Subcutaneous abdominal adipose tissue (tissue), 5 donors: Measurements from ENCODE around the gene NHLRC4.

Experiments
- H3K27ac ChIP-seq: one replicate; pipeline ENCODE4 v1.7.0; 2013; ENCODE audit warnings: low read depth, mild to moderate bottlenecking, inconsistent platforms, low read length, moderate library complexity
- H3K27me3 ChIP-seq, 5 donors: one replicate each; pipeline ENCODE4 v1.7.0; 2013; ENCODE audit warnings: low read length in 5 of 5, inconsistent platforms in 1 of 5; ENCODE audit not compliant: control insufficient read depth in 5 of 5, insufficient read depth in 4 of 5
- H3K36me3 ChIP-seq, 5 donors: one replicate each; pipeline ENCODE4 v1.7.0; 2013; ENCODE audit warnings: low read length in 5 of 5; ENCODE audit not compliant: control insufficient read depth in 5 of 5, insufficient read depth in 5 of 5
- H3K4me1 ChIP-seq, 5 donors: one replicate each; pipeline ENCODE4 v1.7.0; 2013; ENCODE audit warnings: low read length in 5 of 5, mild to moderate bottlenecking in 3 of 5, moderate library complexity in 1 of 5; ENCODE audit not compliant: control insufficient read depth in 5 of 5, insufficient read depth in 5 of 5
- H3K4me3 ChIP-seq, 5 donors: one replicate each; pipeline ENCODE4 v1.7.0; 2013; ENCODE audit warnings: low read length in 5 of 5, low read depth in 1 of 5
- H3K9ac ChIP-seq, 5 donors: one replicate each; pipeline ENCODE4 v1.7.0; 2013; ENCODE audit warnings: low read length in 5 of 5, mild to moderate bottlenecking in 4 of 5, moderate library complexity in 3 of 5
- H3K9me3 ChIP-seq, 5 donors: one replicate each; pipeline ENCODE4 v1.7.0; 2013; ENCODE audit warnings: low read length in 5 of 5; ENCODE audit not compliant: control insufficient read depth in 5 of 5
- donor health status: healthy.
- donor health status: healthy.
- donor health status: healthy.
- donor health status: healthy.
- donor health status: healthy.

Gene NHLRC4

DNA sequence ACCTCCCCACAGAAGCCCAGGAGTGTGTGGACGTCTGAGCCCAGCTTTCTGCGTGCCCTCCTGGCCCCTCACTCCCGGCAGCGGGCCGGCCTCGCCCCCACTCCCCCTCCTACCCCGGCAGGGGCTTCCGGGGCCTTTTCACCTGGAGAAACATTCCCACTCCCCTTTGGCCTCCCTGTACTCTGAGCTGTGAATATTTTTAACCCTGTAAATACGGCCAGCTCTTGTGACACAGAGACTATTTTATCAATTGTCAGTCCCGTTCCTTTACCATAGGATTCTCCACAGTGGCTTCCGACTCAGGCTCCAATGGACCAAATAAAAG is 12.5 kb upstream of the NHLRC4 start:
- Histone ChIP-seq H3K27me3 (peaks cover 8 to 19% (median 11%) of the 10 kb centered on the region in 5 donors), H3K4me3 (no peak overlapping the region), H3K36me3 (peaks cover 0 to 27% (median 22%) of the 10 kb centered on the region in 5 donors), H3K4me1 (peaks cover 0 to 8% (median 0%) of the 10 kb centered on the region in 5 donors), H3K9me3 (no peaks in the 10 kb centered on the region), H3K27ac (no peak overlapping the region), H3K9ac (no peak overlapping the region)

DNA sequence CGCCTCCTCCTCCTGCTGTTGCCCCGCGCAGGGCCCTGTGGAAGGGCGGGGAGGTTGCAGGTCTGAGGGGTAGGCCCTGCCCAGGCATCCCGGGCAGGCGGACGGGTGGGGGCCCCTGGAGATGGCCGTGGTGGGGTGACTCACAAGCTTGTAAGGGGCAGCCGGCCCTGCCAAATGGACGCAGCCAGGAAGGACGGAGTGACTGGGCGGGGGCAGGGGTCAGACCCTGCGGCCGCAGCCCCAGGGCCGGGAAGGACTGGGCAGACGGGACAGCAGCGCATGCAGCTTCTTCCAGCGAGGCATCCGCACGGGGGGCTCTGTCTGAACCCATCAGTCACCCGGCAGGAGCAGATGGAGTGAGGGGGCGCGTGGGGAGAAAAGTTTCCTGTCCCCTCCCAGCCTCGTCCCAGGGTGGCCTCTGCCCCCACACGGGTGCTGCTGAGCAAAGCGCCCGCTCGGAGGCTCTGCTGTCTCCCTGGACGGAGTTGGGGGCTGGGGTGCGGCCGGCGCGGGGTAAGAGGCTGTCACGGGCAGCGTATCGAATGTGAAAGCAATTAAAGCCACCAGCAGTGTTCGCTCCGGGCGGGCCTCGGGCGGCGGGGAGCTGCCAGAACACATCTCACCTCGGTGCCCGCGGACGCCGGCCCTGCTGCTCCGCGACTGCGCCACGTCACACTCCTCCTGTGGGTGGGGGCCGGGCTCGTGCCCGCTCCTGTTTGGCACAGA is 12.0 kb upstream of the NHLRC4 start:
- Histone ChIP-seq H3K27me3 (peaks cover 13 to 24% (median 17%) of the 10 kb centered on the region in 5 donors), H3K4me3 (peak overlapping the region in 2 of 5 donors; percentile 4 to 40), H3K36me3 (peaks cover 0 to 23% (median 19%) of the 10 kb centered on the region in 5 donors), H3K4me1 (peaks cover 0 to 13% (median 3%) of the 10 kb centered on the region in 5 donors), H3K9me3 (no peaks in the 10 kb centered on the region), H3K9ac (no peak overlapping the region), H3K27ac (no peak overlapping the region)

DNA sequence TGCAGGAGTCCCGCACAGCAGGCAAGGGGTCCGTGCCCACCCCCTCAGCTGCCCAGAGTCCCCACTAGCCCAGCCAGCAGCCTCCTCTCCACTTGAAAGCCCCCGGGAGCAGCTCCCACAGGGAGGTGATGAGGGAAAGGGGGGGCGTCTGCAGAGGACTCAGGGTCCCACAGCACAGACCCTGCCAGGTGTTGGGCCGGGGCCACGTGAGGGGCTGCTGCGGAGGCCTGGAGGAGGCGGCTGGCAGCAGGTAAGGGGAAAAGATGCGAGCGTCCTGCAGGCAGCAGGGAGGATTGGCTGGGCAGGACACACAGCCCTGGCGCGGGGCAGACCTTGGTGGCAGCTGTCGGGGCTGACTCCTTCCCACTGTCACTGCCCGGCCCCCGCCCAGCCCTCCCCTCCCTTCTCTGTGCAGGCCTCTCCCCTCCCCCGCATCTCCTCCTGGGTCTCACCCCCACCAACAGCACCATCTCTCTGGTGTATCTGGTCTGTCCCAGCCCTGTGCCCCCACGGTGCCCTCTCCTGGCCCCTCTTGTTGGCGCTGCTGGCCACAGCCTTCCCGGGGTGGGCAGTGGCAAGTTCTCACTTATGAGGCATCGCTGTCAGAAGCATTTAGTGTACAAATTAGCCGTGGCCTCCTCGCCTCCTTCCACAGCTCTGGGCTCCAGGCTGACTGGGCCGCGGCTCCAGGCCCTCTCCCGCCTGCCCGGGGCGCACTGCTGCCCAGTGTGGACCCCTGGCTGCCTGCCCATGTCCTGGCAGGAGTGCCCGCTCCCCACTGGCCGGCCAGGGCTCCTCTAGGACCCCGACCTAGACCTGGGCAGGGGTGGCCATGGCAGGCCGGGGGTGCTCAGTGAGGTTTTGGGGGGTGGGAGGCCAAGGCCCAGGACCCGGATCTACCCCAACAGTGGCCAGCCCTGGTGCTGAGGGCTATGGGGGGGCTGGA is 11.0 kb upstream of the NHLRC4 start:
- Histone ChIP-seq H3K36me3 (peaks cover 0 to 19% (median 17%) of the 10 kb centered on the region in 5 donors), H3K27me3 (peaks cover 13 to 26% (median 18%) of the 10 kb centered on the region in 5 donors), H3K9me3 (no peaks in the 10 kb centered on the region), H3K9ac (no peak overlapping the region), H3K4me1 (peaks cover 0 to 13% (median 3%) of the 10 kb centered on the region in 5 donors), H3K4me3 (no peak overlapping the region), H3K27ac (no peak overlapping the region)

DNA sequence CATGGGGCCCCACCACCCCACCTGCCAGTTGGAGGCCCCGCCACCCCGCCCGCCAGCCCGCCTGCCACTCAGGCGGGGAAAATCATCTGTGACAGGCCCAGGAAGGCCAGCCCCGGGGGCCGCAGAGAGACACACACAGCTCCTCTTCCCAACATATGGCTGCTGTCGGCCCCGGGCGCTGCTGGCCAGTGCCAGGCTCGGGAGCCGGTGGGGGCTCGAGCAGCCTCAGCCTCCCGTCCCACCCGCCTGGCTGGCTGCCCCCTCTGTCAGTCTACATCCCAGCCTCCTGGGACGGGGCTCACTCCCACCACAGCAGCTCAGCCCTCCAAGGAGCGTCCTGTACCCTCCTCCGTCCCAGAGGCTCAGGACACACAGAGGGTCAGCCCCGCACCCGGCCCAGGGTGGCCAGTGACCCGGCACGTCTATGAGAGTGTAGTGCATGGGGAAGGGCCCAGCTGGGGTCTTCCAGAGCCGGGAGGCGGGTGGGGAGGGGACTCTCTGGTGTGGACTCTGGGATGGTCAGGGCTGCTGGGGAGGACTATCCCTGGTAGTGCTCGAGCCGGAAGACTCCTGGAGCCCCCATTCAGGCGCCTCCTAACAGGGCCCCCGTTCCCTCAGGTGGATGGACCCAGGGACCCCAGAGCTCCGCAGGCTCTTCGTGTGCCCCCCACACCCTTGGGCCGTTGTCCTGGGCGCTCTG is 10.2 kb upstream of the NHLRC4 start:
- peaks cover 20 to 34% (median 26%) of the 10 kb centered on the region in 5 donors for H3K27me3 ChIP-seq
- peaks cover 0 to 13% (median 12%) of the 10 kb centered on the region in 5 donors for H3K36me3 ChIP-seq
- H3K9me3 ChIP-seq: no peaks in the 10 kb centered on the region
- no peak overlapping the region for H3K27ac ChIP-seq
- no peak overlapping the region for H3K9ac ChIP-seq
- no peak overlapping the region for H3K4me3 ChIP-seq
- peaks cover 0 to 13% (median 3%) of the 10 kb centered on the region in 5 donors for H3K4me1 ChIP-seq

DNA sequence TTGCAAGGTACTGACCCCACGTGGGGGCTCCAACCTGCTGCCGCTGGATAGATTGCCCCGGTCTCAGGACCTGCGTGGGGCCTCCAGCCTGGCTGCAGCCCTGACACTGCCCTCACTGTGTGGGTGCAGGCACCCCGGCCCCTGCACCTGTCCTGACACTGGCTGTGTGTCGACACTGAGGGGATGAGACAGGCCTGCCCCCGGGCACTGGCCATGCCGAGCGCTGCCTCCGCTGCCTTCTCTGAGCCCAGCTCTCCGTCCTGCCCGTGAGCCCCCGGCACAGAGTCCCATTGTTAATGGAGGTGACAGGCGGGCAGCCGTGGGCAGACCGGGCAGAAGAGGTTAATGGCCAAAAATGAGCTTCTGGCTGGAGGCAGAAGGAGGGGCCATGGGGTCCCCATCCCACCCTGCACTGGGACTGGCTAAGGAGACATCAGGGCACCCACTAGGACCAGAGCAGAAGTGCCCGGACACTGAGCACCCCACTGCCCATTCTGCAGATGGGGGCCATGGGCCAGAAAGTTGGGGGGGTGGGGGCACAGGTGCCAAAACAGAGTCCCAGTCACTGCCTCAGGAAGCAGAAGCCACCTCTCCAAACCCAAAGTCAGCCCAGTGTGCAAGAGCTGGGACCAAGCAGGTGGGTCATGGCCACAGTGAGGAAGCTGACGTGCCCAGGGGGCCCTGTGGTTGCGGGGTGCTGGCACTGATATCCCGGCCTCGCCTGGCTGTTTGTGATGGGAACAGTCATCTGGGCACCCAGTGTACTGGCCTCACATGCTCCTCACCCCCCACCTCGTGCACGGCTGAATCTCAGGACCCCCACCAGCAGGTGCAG is 9.1 kb upstream of the NHLRC4 start:
- no peak overlapping the region for H3K4me3 ChIP-seq

DNA sequence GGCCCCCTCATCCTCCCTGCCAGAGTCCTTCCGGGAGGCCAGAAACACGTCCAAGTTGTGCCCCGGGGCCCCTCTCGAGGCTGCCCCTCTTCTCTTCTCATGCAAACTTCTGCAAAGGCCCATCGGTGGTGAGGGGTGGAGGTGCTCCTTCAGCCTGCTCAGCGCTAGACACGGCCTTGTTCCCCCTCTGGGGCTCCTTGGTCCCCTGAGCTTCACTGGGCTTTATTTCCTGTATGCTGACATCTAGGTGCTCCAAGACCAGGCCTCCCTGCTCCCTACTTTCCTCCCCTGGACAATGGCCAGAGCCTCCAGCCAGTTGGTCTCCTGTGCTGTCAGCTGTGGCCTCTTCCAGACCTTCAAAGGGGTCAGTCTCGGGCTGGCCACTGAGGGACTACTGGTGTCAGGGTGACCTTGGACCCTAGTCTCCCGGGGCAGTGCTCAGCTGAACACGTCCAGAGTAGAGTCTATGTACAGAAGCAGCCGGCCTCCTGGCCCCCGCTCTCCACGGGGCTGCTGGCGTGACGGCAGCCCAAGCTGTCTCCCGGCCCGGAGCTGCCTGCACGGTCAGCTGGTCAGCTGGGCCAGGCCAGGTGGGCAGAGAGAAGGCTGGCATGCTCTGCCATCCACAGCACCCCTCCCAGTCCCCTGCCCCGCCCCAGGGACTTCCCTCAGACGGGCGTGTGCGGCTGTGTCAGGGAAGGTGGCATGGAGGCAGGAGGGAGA is 8.3 kb upstream of the NHLRC4 start:
- Histone ChIP-seq H3K9me3 (no peaks in the 10 kb centered on the region), H3K4me3 (no peak overlapping the region), H3K9ac (no peak overlapping the region), H3K4me1 (peaks cover 0 to 13% (median 3%) of the 10 kb centered on the region in 5 donors), H3K36me3 (peaks cover 0 to under 1% (median 0%) of the 10 kb centered on the region in 5 donors), H3K27me3 (peaks cover 24 to 42% (median 38%) of the 10 kb centered on the region in 5 donors), H3K27ac (no peak overlapping the region)

More for the DNA sequence above, 9.1 kb upstream of the NHLRC4 start:
- Histone ChIP-seq H3K27ac (no peak overlapping the region), H3K9ac (no peak overlapping the region), H3K27me3 (peaks cover 20 to 42% (median 34%) of the 10 kb centered on the region in 5 donors), H3K36me3 (peaks cover 0 to 4% (median 4%) of the 10 kb centered on the region in 5 donors), H3K9me3 (no peaks in the 10 kb centered on the region), H3K4me1 (peaks cover 0 to 13% (median 3%) of the 10 kb centered on the region in 5 donors)

DNA sequence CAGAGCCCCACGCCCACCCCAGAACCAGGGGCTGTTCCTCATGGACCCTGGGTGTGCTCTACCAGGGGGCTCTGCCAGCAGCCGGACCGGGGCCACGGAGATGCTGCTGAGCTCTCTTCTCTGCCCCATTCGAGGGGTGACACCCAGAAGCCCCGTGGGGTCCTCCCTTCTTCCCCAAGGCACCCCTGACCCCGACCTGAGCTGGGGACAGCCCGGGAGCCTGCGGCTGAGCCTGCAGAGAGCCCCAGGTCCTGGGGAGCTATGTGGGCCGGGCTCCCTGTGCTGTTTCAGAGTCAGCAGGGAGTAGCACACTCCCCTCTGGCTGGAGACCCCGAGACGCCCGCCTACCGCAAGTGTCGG is 7.8 kb upstream of the NHLRC4 start:
- Histone ChIP-seq H3K36me3 (no peaks in the 10 kb centered on the region), H3K27me3 (peaks cover 28 to 44% (median 40%) of the 10 kb centered on the region in 5 donors), H3K9me3 (no peaks in the 10 kb centered on the region), H3K9ac (no peak overlapping the region), H3K27ac (no peak overlapping the region), H3K4me3 (no peak overlapping the region), H3K4me1 (peaks cover 0 to 13% (median 3%) of the 10 kb centered on the region in 5 donors)

GRCh38 chr16:559411-560203 is 7.2 kb upstream of the NHLRC4 start:
- H3K9ac ChIP-seq: no peak overlapping the region
- H3K4me1 ChIP-seq: peaks cover 0 to 11% (median 3%) of the 10 kb centered on the region in 5 donors
- no peak overlapping the region for H3K4me3 ChIP-seq
- peaks cover 28 to 44% (median 40%) of the 10 kb centered on the region in 5 donors for H3K27me3 ChIP-seq
- H3K9me3 ChIP-seq: no peaks in the 10 kb centered on the region
- H3K27ac ChIP-seq: no peak overlapping the region
- no peaks in the 10 kb centered on the region for H3K36me3 ChIP-seq
